GM12874 (cell line): Measurements from ENCODE around the gene RASGRP3.

Source experiments
- CTCF ChIP-seq: IDR thresholded peaks from 2 replicates; pipeline ENCODE4 v1.5.1; 2011; ENCODE audit warnings: low read depth, mild to moderate bottlenecking, control low read depth, low read length, moderate library complexity; ENCODE audit not compliant: insufficient read depth

RASGRP3 gene

DNA sequence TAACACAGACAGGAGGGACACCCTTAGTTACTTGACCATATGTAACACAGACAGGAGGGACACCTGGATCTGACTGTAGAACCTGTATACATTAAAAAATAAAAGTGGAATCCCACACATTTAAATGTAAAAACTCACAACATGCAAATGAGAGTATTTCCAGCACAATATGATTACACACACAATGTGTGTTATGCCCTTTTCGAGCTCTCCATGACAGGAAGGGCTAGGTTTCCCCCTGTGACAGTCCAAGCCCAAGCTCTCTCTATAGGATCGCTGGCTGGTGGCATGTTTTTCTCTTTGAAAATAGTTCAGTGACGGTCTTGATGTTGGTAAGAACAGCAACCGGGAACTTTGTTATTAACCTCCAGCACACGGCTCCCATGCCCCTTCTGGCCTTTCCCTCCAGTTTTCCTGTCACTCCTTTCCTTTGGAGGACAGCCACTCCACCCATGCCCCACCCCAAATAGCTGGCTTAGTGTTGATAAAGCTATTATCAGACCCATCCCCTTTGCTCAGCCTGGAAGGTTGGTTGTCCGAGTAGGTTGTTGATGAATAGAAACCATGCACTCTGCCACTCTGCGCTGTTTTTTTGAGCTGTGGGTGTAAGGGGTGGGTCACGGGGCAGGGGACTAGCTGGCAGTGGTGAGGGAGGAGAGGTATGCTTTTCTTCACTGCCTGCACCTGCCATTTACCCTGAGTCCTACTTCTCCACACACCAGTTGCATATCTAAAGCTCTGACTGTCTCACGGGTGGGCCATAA lies 2.7 kb downstream of the RASGRP3 start:
- TF ChIP-seq CTCF, result no peak

DNA sequence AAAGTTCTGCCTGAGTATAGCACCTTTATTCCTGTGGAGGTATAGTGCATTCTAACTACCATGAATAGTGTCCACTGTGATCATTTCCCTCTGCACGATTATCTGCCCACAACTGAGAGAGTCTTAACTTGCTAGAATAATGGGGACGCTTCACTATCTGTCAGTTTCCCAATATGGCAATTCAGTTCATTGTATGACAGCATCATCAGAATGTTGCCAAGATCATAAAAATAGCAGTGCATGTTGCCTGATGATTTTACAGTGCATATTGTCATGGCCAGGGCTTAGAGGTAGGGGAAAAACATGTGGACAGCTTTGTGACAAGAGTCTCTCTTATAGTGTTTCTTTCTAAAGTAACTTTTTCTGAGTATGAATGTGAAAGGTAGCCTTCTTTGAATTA lies 6.1 kb downstream of the RASGRP3 start:
- no peak for TF ChIP-seq CTCF

DNA sequence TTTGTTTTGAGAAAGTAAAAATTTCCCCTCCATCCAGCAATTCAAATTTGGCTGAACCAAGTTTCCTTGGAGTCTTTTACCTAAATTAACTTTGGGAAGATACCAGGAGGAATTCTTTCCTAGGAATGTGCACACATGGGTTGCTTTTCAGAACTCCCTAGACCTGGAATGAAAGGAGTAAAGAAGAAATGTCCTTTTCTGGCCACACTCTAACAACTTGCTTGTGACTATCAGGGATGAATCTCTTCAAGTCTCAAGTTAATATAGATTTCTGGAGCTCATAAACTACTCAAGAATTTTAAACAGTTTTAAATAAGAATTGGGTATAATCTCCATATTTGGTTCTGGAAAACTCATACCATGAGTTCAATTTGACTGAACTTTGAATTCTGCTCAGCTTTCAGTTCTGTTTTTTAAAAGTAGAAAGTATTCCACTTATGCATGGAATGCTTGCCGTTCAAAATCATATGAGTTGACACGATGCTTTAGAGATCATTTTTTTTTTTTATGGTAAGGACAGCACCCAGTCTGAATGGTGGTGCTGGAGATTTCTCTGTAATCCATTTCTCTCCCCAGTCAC lies 7.7 kb downstream of the RASGRP3 start:
- no peak for TF ChIP-seq CTCF

- TF ChIP-seq CTCF, result no peak
These were observed 8.6 kb downstream of the RASGRP3 start for GRCh38 chr2:33485051-33485450.

GRCh38 chr2:33486544-33486943 lies 10.1 kb downstream of the RASGRP3 start:
- TF ChIP-seq CTCF, result no peak

DNA sequence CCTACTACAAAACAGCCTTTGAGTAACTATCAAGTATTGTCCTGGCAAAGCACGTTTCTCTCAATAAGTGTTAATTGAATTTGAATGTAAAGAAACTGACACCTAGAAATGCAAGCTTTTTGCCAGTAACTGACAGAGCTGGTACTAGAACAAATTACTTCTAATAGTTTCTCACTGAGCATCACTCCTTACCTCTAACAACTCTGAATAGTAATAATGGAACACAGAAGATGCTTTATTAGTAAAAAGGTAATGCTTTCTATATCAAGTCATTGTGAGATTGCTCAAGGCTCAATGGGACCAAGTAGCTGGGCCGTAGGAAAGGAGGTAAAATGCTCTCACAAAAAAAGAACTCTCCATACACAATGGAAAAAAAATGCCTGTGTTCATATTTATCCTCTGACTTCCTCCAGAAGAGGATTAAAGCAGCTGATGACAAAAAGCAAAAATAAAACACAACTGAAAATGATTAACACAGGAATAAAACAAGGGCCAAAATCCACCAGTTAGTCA lies 11.8 kb downstream of the RASGRP3 start:
- TF ChIP-seq CTCF, result no peak

DNA sequence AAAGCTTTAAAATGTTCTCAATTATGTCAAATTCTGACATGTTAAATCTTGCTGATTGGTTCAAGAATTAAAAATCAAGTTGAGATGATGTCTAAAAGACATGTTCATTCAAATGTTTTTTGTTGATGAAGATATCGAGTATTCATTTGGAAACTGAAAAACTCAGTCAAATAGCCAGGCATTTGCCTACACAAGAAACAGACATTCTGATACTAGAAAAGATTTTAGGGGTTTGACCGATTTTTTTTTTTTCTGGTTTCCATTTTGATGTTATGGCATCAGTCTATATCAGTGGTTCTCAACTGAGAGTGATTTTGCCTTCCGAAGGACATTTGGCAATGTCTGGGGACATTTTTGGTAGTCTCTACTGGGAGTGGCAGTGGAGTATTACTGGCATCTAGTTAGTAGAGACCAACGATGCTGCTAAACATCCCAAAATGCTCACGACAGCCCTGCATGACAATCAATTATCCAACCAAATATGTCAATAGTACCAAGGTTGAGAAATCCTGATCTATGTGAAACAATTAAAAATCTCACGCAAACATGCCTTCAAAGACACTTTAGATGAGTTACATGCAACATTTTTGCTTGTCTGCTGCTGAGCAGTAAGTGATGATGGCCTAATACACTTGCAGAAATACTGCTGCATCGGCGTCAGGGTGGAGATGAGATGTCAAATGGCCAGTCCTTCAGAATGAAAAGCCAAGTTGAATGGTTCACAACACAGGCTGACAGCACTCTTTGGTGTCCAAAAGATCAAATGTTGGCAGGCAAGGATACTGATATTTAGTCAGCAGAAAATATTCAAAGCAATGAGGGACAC lies 12.5 kb downstream of the RASGRP3 start:
- no peak for TF ChIP-seq CTCF
